ENCODE measurements around the gene CD69.

GRCh38 chr12:9784326-9784725 lies 23.6 kb upstream of the CD69 start:
- TF ChIP-seq CTCF (IDR thresholded peaks at IDR 0.05) (no peak), SIN3A (IDR thresholded peaks at IDR 0.05; ENCODE audit: borderline replicate concordance, insufficient read depth, low read depth, low read length) (no peak), TCF7L2 (IDR thresholded peaks at IDR 0.05; ENCODE audit: low read depth, low read length) (no peak)
